ENCODE data around the gene ALG14.

DNA sequence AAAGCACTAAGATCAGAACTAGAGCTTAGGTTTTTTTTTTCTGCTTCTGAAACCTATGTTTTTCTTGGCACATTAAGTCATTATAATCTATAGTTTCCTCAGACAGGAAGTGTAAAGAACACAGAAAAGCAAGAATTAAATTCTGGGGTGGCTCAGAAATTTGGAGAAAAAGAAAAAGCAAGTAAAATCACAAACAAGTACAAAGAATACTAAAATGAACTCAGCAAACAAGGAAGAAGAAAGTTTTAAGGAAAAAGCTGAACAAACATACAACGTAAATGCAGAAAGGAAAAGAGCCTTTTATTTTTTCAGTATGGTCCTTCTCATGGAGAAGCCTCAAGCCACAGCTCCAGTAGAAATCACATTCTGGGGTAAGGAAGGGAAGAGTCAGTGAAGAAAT, 137.3 kb downstream of the ALG14 start:
- TF ChIP-seq STAT3 (IDR thresholded peaks at IDR 0.05; ENCODE audit: low read depth, low read length), result no peak
- TF ChIP-seq, protein P1, sequence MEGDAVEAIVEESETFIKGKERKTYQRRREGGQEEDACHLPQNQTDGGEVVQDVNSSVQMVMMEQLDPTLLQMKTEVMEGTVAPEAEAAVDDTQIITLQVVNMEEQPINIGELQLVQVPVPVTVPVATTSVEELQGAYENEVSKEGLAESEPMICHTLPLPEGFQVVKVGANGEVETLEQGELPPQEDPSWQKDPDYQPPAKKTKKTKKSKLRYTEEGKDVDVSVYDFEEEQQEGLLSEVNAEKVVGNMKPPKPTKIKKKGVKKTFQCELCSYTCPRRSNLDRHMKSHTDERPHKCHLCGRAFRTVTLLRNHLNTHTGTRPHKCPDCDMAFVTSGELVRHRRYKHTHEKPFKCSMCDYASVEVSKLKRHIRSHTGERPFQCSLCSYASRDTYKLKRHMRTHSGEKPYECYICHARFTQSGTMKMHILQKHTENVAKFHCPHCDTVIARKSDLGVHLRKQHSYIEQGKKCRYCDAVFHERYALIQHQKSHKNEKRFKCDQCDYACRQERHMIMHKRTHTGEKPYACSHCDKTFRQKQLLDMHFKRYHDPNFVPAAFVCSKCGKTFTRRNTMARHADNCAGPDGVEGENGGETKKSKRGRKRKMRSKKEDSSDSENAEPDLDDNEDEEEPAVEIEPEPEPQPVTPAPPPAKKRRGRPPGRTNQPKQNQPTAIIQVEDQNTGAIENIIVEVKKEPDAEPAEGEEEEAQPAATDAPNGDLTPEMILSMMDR (IDR thresholded peaks at IDR 0.05 in 2 of 3, conservative IDR thresholded peaks at IDR 0.05 in 1 of 3; ENCODE audit: control insufficient read depth in 2 of 3, extremely low read depth in 1 of 3, insufficient read depth in 1 of 3, low read depth in 3 of 3, low read length in 3 of 3), result no peak
- TF ChIP-seq SMC3 (IDR thresholded peaks at IDR 0.05; ENCODE audit: borderline replicate concordance, low read length), result no peak
- TF ChIP-seq RAD21 (IDR thresholded peaks at IDR 0.05; ENCODE audit: insufficient read depth, low read depth, low read length), result no peak
- no peak for TF ChIP-seq ZNF274 (IDR thresholded peaks at IDR 0.05; ENCODE audit: insufficient read depth, insufficient read length)
- no peak for TF ChIP-seq RAD51 (IDR thresholded peaks at IDR 0.05)
- TF ChIP-seq ZZZ3 (IDR thresholded peaks at IDR 0.05; ENCODE audit: control insufficient read depth, insufficient read length, low read depth), result no peak
- TF ChIP-seq POLR2A (IDR thresholded peaks at IDR 0.05; ENCODE audit: low read depth, low read length), result no peak
